Mesenchymal stem cell (in vitro differentiated cells and primary cell): ENCODE measurements around the gene CGB1.

Source experiments
- DNase-seq: peaks from one replicate; pipeline ENCODE4 v3.0.0-alpha.2; 2013
- H2AFZ ChIP-seq: one replicate; pipeline ENCODE4 v1.6.1; 2013; ENCODE audit warnings: low read depth, mild to moderate bottlenecking, control low read depth, inconsistent platforms, low read length, moderate library complexity
- H2AK5ac ChIP-seq: 2 replicates; pipeline ENCODE4 v1.6.1; 2013; ENCODE audit warnings: low read length, moderate library complexity, mild to moderate bottlenecking, inconsistent platforms; ENCODE audit not compliant: severe bottlenecking
- H2BK120ac ChIP-seq: one replicate; pipeline ENCODE4 v1.6.1; 2013; ENCODE audit warnings: low read depth, mild to moderate bottlenecking, inconsistent platforms, low read length, moderate library complexity
- H2BK12ac ChIP-seq, 2 experiments: one replicate each; pipeline ENCODE4 v1.6.1; 2013; ENCODE audit warnings: inconsistent platforms in 2 of 2, low read length in 2 of 2, mild to moderate bottlenecking in 2 of 2, moderate library complexity in 2 of 2, control low read depth in 1 of 2
- H2BK15ac ChIP-seq: one replicate; pipeline ENCODE4 v1.6.1; 2013; ENCODE audit warnings: mild to moderate bottlenecking, low read depth, inconsistent platforms; ENCODE audit not compliant: poor library complexity, severe bottlenecking
- H2BK5ac ChIP-seq: 2 replicates; pipeline ENCODE4 v1.6.1; 2013; ENCODE audit warnings: low read depth, mild to moderate bottlenecking, low read length, control low read depth, inconsistent platforms; ENCODE audit not compliant: poor library complexity, severe bottlenecking
- H3K14ac ChIP-seq, 2 experiments: one replicate each; pipeline ENCODE4 v1.6.1; 2013; ENCODE audit warnings: inconsistent platforms in 2 of 2, low read length in 2 of 2, control low read depth in 1 of 2, mild to moderate bottlenecking in 1 of 2, moderate library complexity in 1 of 2
- H3K18ac ChIP-seq, 2 experiments: one replicate each; pipeline ENCODE4 v1.6.1; 2013; ENCODE audit warnings: inconsistent platforms in 2 of 2, low read length in 2 of 2, control low read depth in 1 of 2, low read depth in 1 of 2, mild to moderate bottlenecking in 1 of 2
- H3K23ac ChIP-seq, 2 experiments: one replicate each; pipeline ENCODE4 v1.6.1; 2013; ENCODE audit warnings: inconsistent platforms in 2 of 2, low read length in 2 of 2, mild to moderate bottlenecking in 2 of 2, moderate library complexity in 2 of 2, control low read depth in 1 of 2
- H3K27ac ChIP-seq: 2 replicates; pipeline ENCODE4 v1.5.1; 2013; ENCODE audit warnings: mild to moderate bottlenecking, moderate library complexity, low read length, control low read depth, inconsistent platforms; ENCODE audit not compliant: poor library complexity, severe bottlenecking
- H3K27me3 ChIP-seq, 2 experiments: 2 replicates each; pipeline versions ENCODE4 v1.6.1 to v1.7.0; 2013; ENCODE audit warnings: low read length in 2 of 2, mild to moderate bottlenecking in 2 of 2, moderate library complexity in 2 of 2, control low read depth in 1 of 2, inconsistent platforms in 1 of 2; ENCODE audit not compliant: control insufficient read depth in 1 of 2, insufficient read depth in 1 of 2
- H3K36me3 ChIP-seq, 2 experiments: 2 replicates each; pipeline versions ENCODE4 v1.6.1 to v1.7.0; 2013; ENCODE audit warnings: low read length in 2 of 2, control low read depth in 1 of 2, inconsistent platforms in 1 of 2, low read depth in 1 of 2, mild to moderate bottlenecking in 1 of 2; ENCODE audit not compliant: insufficient read depth in 2 of 2, control insufficient read depth in 1 of 2
- H3K4ac ChIP-seq, 2 experiments: one replicate each; pipeline ENCODE4 v1.6.1; 2013; ENCODE audit warnings: inconsistent platforms in 2 of 2, low read length in 2 of 2, mild to moderate bottlenecking in 2 of 2, moderate library complexity in 2 of 2, control low read depth in 1 of 2, low read depth in 1 of 2
- H3K4me1 ChIP-seq: 2 replicates; pipeline ENCODE4 v1.6.1; 2013; ENCODE audit warnings: low read depth, low read length, control low read depth; ENCODE audit not compliant: control insufficient read depth, insufficient read depth
- H3K4me2 ChIP-seq: 2 replicates; pipeline ENCODE4 v1.6.1; 2013; ENCODE audit warnings: low read length, mild to moderate bottlenecking, inconsistent platforms; ENCODE audit not compliant: poor library complexity, severe bottlenecking
- H3K4me3 ChIP-seq, 2 experiments: 2 replicates each; pipeline versions ENCODE4 v1.5.1 to v1.7.0; 2013; ENCODE audit warnings: low read length in 2 of 2, mild to moderate bottlenecking in 2 of 2, control low read depth in 1 of 2, low read depth in 1 of 2; ENCODE audit not compliant: insufficient read depth in 1 of 2
- H3K79me1 ChIP-seq: replicated peaks from 2 replicates; pipeline ENCODE4 v1.6.1; 2013; ENCODE audit warnings: mild to moderate bottlenecking, control low read depth, low read length, inconsistent platforms; ENCODE audit not compliant: poor library complexity, severe bottlenecking
- H3K9ac ChIP-seq: 2 replicates; pipeline ENCODE4 v1.7.0; 2013; ENCODE audit warnings: mild to moderate bottlenecking, low read length, moderate library complexity
- H3K9me3 ChIP-seq: 2 replicates; pipeline ENCODE4 v1.7.0; 2013; ENCODE audit warnings: mild to moderate bottlenecking, low read length; ENCODE audit not compliant: control insufficient read depth
- H4K8ac ChIP-seq: one replicate; pipeline ENCODE4 v1.6.1; 2013; ENCODE audit warnings: inconsistent platforms, mild to moderate bottlenecking, low read length, moderate library complexity
- H4K91ac ChIP-seq: one replicate; pipeline ENCODE4 v1.6.1; 2013; ENCODE audit warnings: mild to moderate bottlenecking, low read length, inconsistent platforms
- WGBS: methylation state at CpG from one replicate; pipeline ENCODE4 v1.1.7; 2013; ENCODE audit warnings: mixed read lengths; 5-methylcytosine and 5-hydroxymethylcytosine counted together

CGB1 gene

GRCh38 chr19:48988286-48988685 is 48.4 kb downstream of the CGB1 start:
- Histone ChIP-seq H3K79me1 (peaks cover 37% of the 10 kb centered on the region), H3K9ac (no peak overlapping the region), H3K14ac (no peak overlapping the region), H2AFZ (no peak overlapping the region), H3K4me1 (peaks cover 16% of the 10 kb centered on the region), H2BK12ac (no peak overlapping the region), H2BK15ac (no peak overlapping the region), H2BK5ac (no peak overlapping the region), H3K4me2 (no peak overlapping the region), H3K4me3 (no peak overlapping the region), H4K8ac (no peak overlapping the region), H2BK120ac (no peak overlapping the region), H3K27me3 (no peaks in the 10 kb centered on the region), H3K36me3 (peaks cover 61 to 62% of the 10 kb centered on the region in 2 experiments), H3K9me3 (no peaks in the 10 kb centered on the region), H3K4ac (no peak overlapping the region), H3K18ac (no peak overlapping the region), H2AK5ac (no peak overlapping the region), H4K91ac (no peak overlapping the region), H3K27ac (no peak overlapping the region), H3K23ac (no peak overlapping the region)
- no peak for DNase-seq
- WGBS: 97% methylated on average over 6 of the region's 7 CpGs

- H3K9ac ChIP-seq: no peak overlapping the region
These were observed 49.4 kb downstream of the CGB1 start for GRCh38 chr19:48987323-48987722.

GRCh38 chr19:48986211-48986610 is 50.5 kb downstream of the CGB1 start:
- no peak overlapping the region for H3K9ac ChIP-seq
- H3K4me2 ChIP-seq: no peak overlapping the region
- no peak overlapping the region for H2AK5ac ChIP-seq
- H3K27me3 ChIP-seq: no peaks in the 10 kb centered on the region
- H3K9me3 ChIP-seq: no peaks in the 10 kb centered on the region
- H3K23ac ChIP-seq: no peak overlapping the region
- H3K36me3 ChIP-seq: peaks cover 77 to 82% of the 10 kb centered on the region in 2 experiments
- peaks cover 43% of the 10 kb centered on the region for H3K79me1 ChIP-seq
- no peak overlapping the region for H4K8ac ChIP-seq
- no peak overlapping the region for H3K18ac ChIP-seq
- no peak overlapping the region for H2BK15ac ChIP-seq
- no peak overlapping the region for H3K4ac ChIP-seq
- no peak overlapping the region for H3K14ac ChIP-seq
- H3K4me3 ChIP-seq: no peak overlapping the region
- H3K4me1 ChIP-seq: peaks cover 8% of the 10 kb centered on the region
- no peak overlapping the region for H4K91ac ChIP-seq
- H2BK5ac ChIP-seq: no peak overlapping the region
- no peak overlapping the region for H2BK120ac ChIP-seq
- 100% methylated on average over 3 of the region's 3 CpGs for WGBS
- no peak overlapping the region for H2AFZ ChIP-seq
- no peak overlapping the region for H2BK12ac ChIP-seq
- H3K27ac ChIP-seq: no peak overlapping the region
- DNase-seq: no peak

More at GRCh38 chr19:48987323-48987722, 49.4 kb downstream of the CGB1 start:
- no peak overlapping the region for H2BK15ac ChIP-seq
- peaks cover 69 to 71% of the 10 kb centered on the region in 2 experiments for H3K36me3 ChIP-seq
- no peak overlapping the region for H4K91ac ChIP-seq
- H3K14ac ChIP-seq: no peak overlapping the region
- H3K4me2 ChIP-seq: no peak overlapping the region
- no peak for DNase-seq
- H3K23ac ChIP-seq: no peak overlapping the region
- no peaks in the 10 kb centered on the region for H3K27me3 ChIP-seq
- no peak overlapping the region for H3K4me3 ChIP-seq
- no peak overlapping the region for H2AK5ac ChIP-seq
- no peak overlapping the region for H3K27ac ChIP-seq
- H2BK5ac ChIP-seq: no peak overlapping the region
- peaks cover 40% of the 10 kb centered on the region for H3K79me1 ChIP-seq
- no peak overlapping the region for H4K8ac ChIP-seq
- WGBS: 95% methylated on average over 7 of the region's 7 CpGs
- H2AFZ ChIP-seq: no peak overlapping the region
- no peak overlapping the region for H3K18ac ChIP-seq
- no peak overlapping the region for H2BK12ac ChIP-seq
- peaks cover 16% of the 10 kb centered on the region for H3K4me1 ChIP-seq
- no peak overlapping the region for H2BK120ac ChIP-seq
- no peaks in the 10 kb centered on the region for H3K9me3 ChIP-seq
- H3K4ac ChIP-seq: no peak overlapping the region

GRCh38 chr19:48985711-48986110 is 51.0 kb downstream of the CGB1 start:
- no peak overlapping the region for H3K23ac ChIP-seq
- H3K4ac ChIP-seq: no peak overlapping the region

More at GRCh38 chr19:48985711-48986110, 51.0 kb downstream of the CGB1 start:
- no peak overlapping the region for H2BK120ac ChIP-seq
- no peak overlapping the region for H2AFZ ChIP-seq
- no peak for DNase-seq
- H3K27ac ChIP-seq: no peak overlapping the region
- no peak overlapping the region for H3K4me3 ChIP-seq
- H4K8ac ChIP-seq: no peak overlapping the region
- H3K18ac ChIP-seq: no peak overlapping the region
- no peaks in the 10 kb centered on the region for H3K27me3 ChIP-seq
- H3K9me3 ChIP-seq: no peaks in the 10 kb centered on the region
- peaks cover 73 to 85% of the 10 kb centered on the region in 2 experiments for H3K36me3 ChIP-seq
- 99% methylated on average over 13 of the region's 13 CpGs for WGBS
- peaks cover 4% of the 10 kb centered on the region for H3K4me1 ChIP-seq
- H2AK5ac ChIP-seq: no peak overlapping the region
- no peak overlapping the region for H3K14ac ChIP-seq
- H3K9ac ChIP-seq: no peak overlapping the region
- no peak overlapping the region for H2BK5ac ChIP-seq
- H4K91ac ChIP-seq: no peak overlapping the region
- H3K4me2 ChIP-seq: no peak overlapping the region
- H2BK15ac ChIP-seq: no peak overlapping the region
- peaks cover 39% of the 10 kb centered on the region for H3K79me1 ChIP-seq
- no peak overlapping the region for H2BK12ac ChIP-seq
